ENCODE measurements around the gene RASSF1. TPM values are rescaled to one million over a fixed set of nuclear protein-coding genes. Genes with fewer than 3 reads are reported as not detected.

RASSF1 gene
- total and polyA plus RNA-seq, 2 donors (not counting 3 experiments of a cell fraction or from before 2014, with no cell fraction given): 31.9 to 59.7 TPM

DNA sequence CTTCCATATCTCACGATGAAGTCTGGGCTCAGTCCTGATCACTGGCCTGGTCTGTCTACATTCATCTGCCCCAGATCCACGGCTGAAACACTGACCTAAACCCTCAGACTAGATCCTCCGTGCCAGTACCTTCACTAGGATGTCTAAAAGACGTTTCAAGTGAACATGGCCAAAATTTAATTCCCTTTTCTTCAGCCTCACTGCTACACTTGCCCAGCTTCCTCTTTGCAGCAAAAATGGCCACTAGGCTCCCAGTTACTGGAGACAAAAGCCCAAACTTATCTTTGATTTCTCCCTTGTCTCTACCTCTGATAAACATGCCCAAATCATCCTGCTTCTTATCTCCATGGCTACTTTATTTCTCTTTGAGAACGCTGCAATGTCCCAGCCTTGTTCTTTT, 1.7 kb downstream of the RASSF1 start:
- Histone ChIP-seq H3K4me3 (replicated peaks in 1 of 3; ENCODE audit: insufficient read depth in 1 of 3, low read depth in 1 of 3, low read length in 3 of 3) (no peak overlapping the region), H3K4me2 (ENCODE audit: insufficient read depth, low read length) (no peak overlapping the region), H3K9me3 (replicated peaks; ENCODE audit: control insufficient read depth, insufficient read depth, low read length) (no peaks in the 10 kb centered on the region), H4K20me1 (replicated peaks; ENCODE audit: control insufficient read depth, extremely low read depth, insufficient read depth, low read length) (no peaks in the 10 kb centered on the region), H3K79me2 (ENCODE audit: control insufficient read depth, insufficient read depth, low read length) (peaks cover 32% of the 10 kb centered on the region), H3K9me1 (replicated peaks; ENCODE audit: control insufficient read depth, extremely low read depth, insufficient read depth, low read length) (no peaks in the 10 kb centered on the region), H3K4me1 (ENCODE audit: control insufficient read depth, extremely low read depth, insufficient read depth, low read length) (peaks cover 34% of the 10 kb centered on the region), H3K27ac (ENCODE audit: insufficient read depth, low read depth, low read length) (no peak overlapping the region), H3K9ac (replicated peaks; ENCODE audit: extremely low read depth, insufficient read depth, low read length) (no peak overlapping the region), H3K27me3 (ENCODE audit: control insufficient read depth in 2 of 2, insufficient read depth in 2 of 2, low read length in 2 of 2) (no peaks in the 10 kb centered on the region), H3K36me3 (ENCODE audit: control insufficient read depth in 2 of 2, extremely low read depth in 1 of 2, insufficient read depth in 2 of 2, low read length in 2 of 2) (no peaks in the 10 kb centered on the region), H2AFZ (ENCODE audit: low read depth, low read length) (no peak overlapping the region)
- dilution Hi-C loops (cut with MboI; ENCODE audit: extremely low pct_ligation_motif_present, low sequenced_read_pairs) (no loop called here), intact Hi-C loops (cut with micrococcal nuclease) (no loop called here)
- DNase-seq (ENCODE audit: low read depth, low spot score): no peak
- ChIA-PET CTCF (interaction anchor here (2.4 kb wide), 1 partner anchor 15 kb away, joined by 6 read pairs; the partner anchor contains the start of gene HYAL2), POLR2A (interaction anchor here (6.1 kb wide), 1 partner anchor 17 kb away, joined by 38 read pairs; the partner anchor contains the start of gene HYAL2)
- BruUV-seq (replicated peaks): no TSS peak
- FAIRE-seq: no peak
- TF ChIP-seq JUN (IDR thresholded peaks at IDR 0.05; ENCODE audit: borderline replicate concordance, insufficient read depth, insufficient read length, low read depth) (no peak), FOS (IDR thresholded peaks at IDR 0.05; ENCODE audit: borderline replicate concordance, insufficient read depth, low read length) (no peak), POLR2A (IDR thresholded peaks at IDR 0.05; ENCODE audit: low read depth, low read length) (no peak), POLR2AphosphoS5 (IDR thresholded peaks at IDR 0.05; ENCODE audit: insufficient read depth, low read depth, low read length) (no peak), EZH2 (IDR thresholded peaks at IDR 0.05; ENCODE audit: borderline replicate concordance, low read depth, low read length, severe bottlenecking) (no peak), MYC (IDR thresholded peaks at IDR 0.05; ENCODE audit: low read depth, low read length) (no peak), GATA2 (IDR thresholded peaks at IDR 0.05; ENCODE audit: insufficient read depth, insufficient read length, low read depth, low read length) (no peak)
- TF ChIP-seq, protein P1, sequence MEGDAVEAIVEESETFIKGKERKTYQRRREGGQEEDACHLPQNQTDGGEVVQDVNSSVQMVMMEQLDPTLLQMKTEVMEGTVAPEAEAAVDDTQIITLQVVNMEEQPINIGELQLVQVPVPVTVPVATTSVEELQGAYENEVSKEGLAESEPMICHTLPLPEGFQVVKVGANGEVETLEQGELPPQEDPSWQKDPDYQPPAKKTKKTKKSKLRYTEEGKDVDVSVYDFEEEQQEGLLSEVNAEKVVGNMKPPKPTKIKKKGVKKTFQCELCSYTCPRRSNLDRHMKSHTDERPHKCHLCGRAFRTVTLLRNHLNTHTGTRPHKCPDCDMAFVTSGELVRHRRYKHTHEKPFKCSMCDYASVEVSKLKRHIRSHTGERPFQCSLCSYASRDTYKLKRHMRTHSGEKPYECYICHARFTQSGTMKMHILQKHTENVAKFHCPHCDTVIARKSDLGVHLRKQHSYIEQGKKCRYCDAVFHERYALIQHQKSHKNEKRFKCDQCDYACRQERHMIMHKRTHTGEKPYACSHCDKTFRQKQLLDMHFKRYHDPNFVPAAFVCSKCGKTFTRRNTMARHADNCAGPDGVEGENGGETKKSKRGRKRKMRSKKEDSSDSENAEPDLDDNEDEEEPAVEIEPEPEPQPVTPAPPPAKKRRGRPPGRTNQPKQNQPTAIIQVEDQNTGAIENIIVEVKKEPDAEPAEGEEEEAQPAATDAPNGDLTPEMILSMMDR (IDR thresholded peaks at IDR 0.05; ENCODE audit: extremely low read depth in 1 of 2, insufficient read depth in 1 of 2, low read depth in 1 of 2, low read length in 2 of 2): no peak
- TF ChIP-seq, protein P2, sequence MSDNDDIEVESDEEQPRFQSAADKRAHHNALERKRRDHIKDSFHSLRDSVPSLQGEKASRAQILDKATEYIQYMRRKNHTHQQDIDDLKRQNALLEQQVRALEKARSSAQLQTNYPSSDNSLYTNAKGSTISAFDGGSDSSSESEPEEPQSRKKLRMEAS (IDR thresholded peaks at IDR 0.05; ENCODE audit: insufficient read depth, insufficient read length): no peak

All from endothelial cell of umbilical vein (primary cell).